Measurements from ENCODE around the gene MMP14. TPM values are rescaled to one million over a fixed set of nuclear protein-coding genes. Genes with fewer than 3 reads are reported as not detected.

Gene MMP14
- total and polyA plus RNA-seq, 2 of the 8 experiments (the other 6 are each of a cell fraction or from before 2014, with no cell fraction given): 58.2 to 86.8 TPM

- CTCF ChIA-PET (ENCODE audit: partially characterized antibody): interaction anchor here (1.0 to 56.0 kb wide), 4 partner anchors 16 to 287 kb away, joined by 3 to 1562 read pairs (median 784); partner anchors contain the start of genes LRP10, MMP14, MRPL52 and REM2
- 88% methylated on average over 21 of the region's 21 CpGs; no CpG with 5 or more reads in 1 of the 2 experiments for WGBS, 2 experiments (ENCODE audit: extremely low coverage in 1 of 2, insufficient coverage in 1 of 2, insufficient read length in 1 of 2, insufficient replicate concordance in 2 of 2, low coverage in 1 of 2, low lambda C conversion rate in 2 of 2, missing lambda C conversion rate in 1 of 2)
- TF ChIP-seq CTCF (IDR thresholded peaks at IDR 0.05; ENCODE audit: control extremely low read depth in 1 of 3, insufficient read depth in 1 of 3, low read depth in 1 of 3, low read length in 3 of 3): no peak
- no peak for TF ChIP-seq EP300 (IDR thresholded peaks at IDR 0.05; ENCODE audit: borderline replicate concordance in 1 of 2, low read depth in 2 of 2, low read length in 2 of 2)
- TF ChIP-seq CBX8 (IDR thresholded peaks at IDR 0.05; ENCODE audit: borderline replicate concordance, low read depth, low read length): no peak
- TF ChIP-seq MAFK (IDR thresholded peaks at IDR 0.05; ENCODE audit: low read depth, low read length): no peak
- no peak for TF ChIP-seq KDM1A (IDR thresholded peaks at IDR 0.05; ENCODE audit: borderline replicate concordance, low read length)
- no peak for TF ChIP-seq RNF2 (IDR thresholded peaks at IDR 0.05; ENCODE audit: borderline replicate concordance, low read depth, low read length, missing control alignments, poor library complexity, severe bottlenecking)
- TF ChIP-seq GTF2F1 (IDR thresholded peaks at IDR 0.05; ENCODE audit: borderline replicate concordance, low read depth, low read length): no peak
- TF ChIP-seq BCL11A (IDR thresholded peaks at IDR 0.05; ENCODE audit: low read depth in 2 of 2, low read length in 2 of 2): no peak
These were observed 6.9 kb downstream of the MMP14 start for GRCh38 chr14:22843123-22843925.

More at GRCh38 chr14:22843123-22843925, 6.9 kb downstream of the MMP14 start:
- Histone ChIP-seq H3K9me3 (ENCODE audit: insufficient read depth in 2 of 2, low read depth in 1 of 2, low read length in 1 of 2) (no peaks in the 10 kb centered on the region), H2BK120ac (replicated peaks; ENCODE audit: low read depth, low read length) (no peak overlapping the region), H2AFZ (ENCODE audit: low read length) (no peak overlapping the region), H2BK12ac (ENCODE audit: low read depth, low read length) (no peak overlapping the region), H2BK5ac (ENCODE audit: low read depth, low read length) (no peak overlapping the region), H4K8ac (ENCODE audit: extremely low read depth, insufficient read depth, low read length) (no peak overlapping the region; the same call in 1 of the 2 replicates), H4K20me1 (replicated peaks in 1 of 2; ENCODE audit: control insufficient read depth in 1 of 2, insufficient read depth in 2 of 2, low read length in 2 of 2) (peaks cover 0 to 2% of the 10 kb centered on the region in 2 experiments), H2BK15ac (ENCODE audit: low read length) (no peak overlapping the region), H3K18ac (ENCODE audit: extremely low read depth, low read length) (no peak overlapping the region), H2BK20ac (ENCODE audit: low read length) (no peak overlapping the region), H3K23me2 (ENCODE audit: low read depth, low read length) (no peaks in the 10 kb centered on the region), H3K36me3 (ENCODE audit: control insufficient read depth in 2 of 4, insufficient read depth in 4 of 4, low read length in 3 of 4) (peaks cover 7 to 44% (median 32%) of the 10 kb centered on the region in 4 experiments; a peak in 7 of 8 replicates), H3K27me3 (replicated peaks in 1 of 4; ENCODE audit: control insufficient read depth in 3 of 4, extremely low read depth in 1 of 4, insufficient read depth in 3 of 4, low read length in 3 of 4) (no peaks in the 10 kb centered on the region), H2AK5ac (ENCODE audit: low read depth, low read length) (no peak overlapping the region), H3K4me3 (ENCODE audit: extremely low read depth in 1 of 4, insufficient read depth in 2 of 4, low read depth in 3 of 4, low read length in 4 of 4) (no peak overlapping the region), H4K5ac (ENCODE audit: insufficient read length, low read depth, low read length) (no peak overlapping the region), H3K9ac (replicated peaks in 1 of 4; ENCODE audit: extremely low read depth in 1 of 4, low read depth in 3 of 4, low read length in 3 of 4) (no peak overlapping the region), H4K91ac (replicated peaks; ENCODE audit: insufficient read length, low read length) (no peak overlapping the region), H3K4me1 (replicated peaks in 1 of 4; ENCODE audit: control insufficient read depth in 3 of 4, insufficient read depth in 4 of 4, low read length in 3 of 4) (peaks cover 11 to 18% (median 15%) of the 10 kb centered on the region in 4 experiments), H3K56ac (replicated peaks; ENCODE audit: insufficient read length, low read depth, low read length) (no peak overlapping the region), H3K4me2 (ENCODE audit: insufficient read depth in 1 of 2, low read depth in 2 of 2, low read length in 2 of 2) (no peak overlapping the region), H3K27ac (ENCODE audit: low read depth, low read length) (no peak overlapping the region; the same call in 1 of the 2 replicates), H3K79me2 (ENCODE audit: control insufficient read depth in 1 of 2, insufficient read depth in 2 of 2, low read length in 2 of 2) (peaks cover 0 to 13% of the 10 kb centered on the region in 2 experiments; a peak in 1 of 4 replicates), H3K23ac (ENCODE audit: insufficient read length) (no peak overlapping the region), H3K14ac (ENCODE audit: insufficient read length) (no peak overlapping the region), H3K4ac (replicated peaks; ENCODE audit: insufficient read length, low read depth, low read length) (no peak overlapping the region), H3K79me1 (ENCODE audit: low read depth, low read length) (peaks cover 8% of the 10 kb centered on the region)
- POLR2A ChIA-PET (ENCODE audit: partially characterized antibody): interaction anchor here (0.7 to 13.9 kb wide), 5 partner anchors 10 to 76 kb away, joined by 3 to 203 read pairs (median 4); partner anchors contain the start of genes MMP14 and MRPL52
- peak in 1 of 2 experiments; percentile 33 for DNase-seq (ENCODE audit: low read depth in 1 of 2, low spot score in 2 of 2)
- no peak for FAIRE-seq

Measured in H1 (cell line).